Adipocyte (in vitro differentiated cells): ENCODE data around the gene PTPN2.
"Not testable (repeated sequence)": the region's sequence is repeated elsewhere in the genome, so short reads cannot be mapped to it uniquely, and the experiment has no call there.

Experiments used
- DNase-seq: peaks from one replicate; pipeline ENCODE4 v3.0.0-alpha.2; 2015; ENCODE audit warnings: low read depth
- H3K27me3 ChIP-seq: replicated peaks from 2 replicates; pipeline ENCODE4 v1.7.0; 2013; ENCODE audit warnings: mild to moderate bottlenecking, low read length, moderate library complexity; ENCODE audit not compliant: control insufficient read depth, insufficient read depth
- H3K36me3 ChIP-seq: 2 replicates; pipeline ENCODE4 v1.7.0; 2013; ENCODE audit warnings: low read length, mild to moderate bottlenecking, moderate library complexity; ENCODE audit not compliant: control insufficient read depth, insufficient read depth, severe bottlenecking
- H3K4me1 ChIP-seq: 2 replicates; pipeline ENCODE4 v1.7.0; 2013; ENCODE audit warnings: mild to moderate bottlenecking, low read length, moderate library complexity; ENCODE audit not compliant: control insufficient read depth, insufficient read depth
- H3K4me3 ChIP-seq: 2 replicates; pipeline ENCODE4 v1.7.0; 2013; ENCODE audit warnings: mild to moderate bottlenecking, low read length, moderate library complexity
- H3K9ac ChIP-seq: 2 replicates; pipeline ENCODE4 v1.7.0; 2013; ENCODE audit warnings: mild to moderate bottlenecking, low read length, moderate library complexity
- H3K9me3 ChIP-seq: 2 replicates; pipeline ENCODE4 v1.7.0; 2013; ENCODE audit warnings: mild to moderate bottlenecking, low read length, moderate library complexity; ENCODE audit not compliant: control insufficient read depth

Gene PTPN2

GRCh38 chr18:12769136-12769535 lies 114.9 kb downstream of the PTPN2 start:
- no peak overlapping the region for H3K9ac ChIP-seq
- no peak for DNase-seq
- no peaks in the 10 kb centered on the region for H3K36me3 ChIP-seq
- H3K4me3 ChIP-seq: no peak overlapping the region
- H3K4me1 ChIP-seq: no peaks in the 10 kb centered on the region
- no peaks in the 10 kb centered on the region for H3K27me3 ChIP-seq
- no peaks in the 10 kb centered on the region for H3K9me3 ChIP-seq

- DNase-seq: peak; percentile 42
- no peaks in the 10 kb centered on the region for H3K36me3 ChIP-seq
- H3K9ac ChIP-seq: no peak overlapping the region
- H3K4me1 ChIP-seq: no peaks in the 10 kb centered on the region
- no peaks in the 10 kb centered on the region for H3K9me3 ChIP-seq
- H3K27me3 ChIP-seq: no peaks in the 10 kb centered on the region
- no peak overlapping the region for H3K4me3 ChIP-seq
These were observed 115.4 kb downstream of the PTPN2 start for GRCh38 chr18:12768625-12769024.

GRCh38 chr18:12767580-12768155 lies 116.4 kb downstream of the PTPN2 start:
- Histone ChIP-seq H3K4me1 (no peaks in the 10 kb centered on the region), H3K9ac (no peak overlapping the region), H3K9me3 (no peaks in the 10 kb centered on the region), H3K4me3 (no peak overlapping the region), H3K27me3 (no peaks in the 10 kb centered on the region), H3K36me3 (no peaks in the 10 kb centered on the region)
- no peak for DNase-seq

- no peak for DNase-seq
- Histone ChIP-seq H3K9ac (no peak overlapping the region), H3K9me3 (no peaks in the 10 kb centered on the region), H3K4me3 (no peak overlapping the region), H3K36me3 (no peaks in the 10 kb centered on the region), H3K27me3 (no peaks in the 10 kb centered on the region), H3K4me1 (no peaks in the 10 kb centered on the region)
These were observed 117.0 kb downstream of the PTPN2 start for GRCh38 chr18:12766986-12767433.

GRCh38 chr18:12765586-12765985 lies 118.5 kb downstream of the PTPN2 start:
- H3K4me3 ChIP-seq: no peak overlapping the region
- no peaks in the 10 kb centered on the region for H3K9me3 ChIP-seq
- H3K9ac ChIP-seq: no peak overlapping the region
- H3K27me3 ChIP-seq: peaks cover 4% of the 10 kb centered on the region
- H3K36me3 ChIP-seq: no peaks in the 10 kb centered on the region
- no peaks in the 10 kb centered on the region for H3K4me1 ChIP-seq
- DNase-seq: no peak

GRCh38 chr18:12765126-12765525 lies 118.9 kb downstream of the PTPN2 start:
- no peak for DNase-seq
- Histone ChIP-seq H3K4me3 (no peak overlapping the region), H3K27me3 (peaks cover 4% of the 10 kb centered on the region), H3K36me3 (no peaks in the 10 kb centered on the region), H3K9me3 (no peaks in the 10 kb centered on the region), H3K4me1 (no peaks in the 10 kb centered on the region), H3K9ac (no peak overlapping the region)

- not testable (repeated sequence) for H3K36me3 ChIP-seq, DNase-seq, H3K27me3 ChIP-seq, H3K9me3 ChIP-seq, H3K4me3 ChIP-seq, H3K4me1 ChIP-seq, H3K9ac ChIP-seq
These were observed 125.5 kb downstream of the PTPN2 start for GRCh38 chr18:12758566-12758965.

GRCh38 chr18:12756619-12757239 lies 127.3 kb downstream of the PTPN2 start:
- H3K4me1 ChIP-seq, H3K36me3 ChIP-seq, H3K4me3 ChIP-seq, H3K9ac ChIP-seq, DNase-seq, H3K9me3 ChIP-seq, H3K27me3 ChIP-seq: not testable (repeated sequence)

- not testable (repeated sequence) for H3K27me3 ChIP-seq, H3K9me3 ChIP-seq, H3K4me1 ChIP-seq, DNase-seq, H3K36me3 ChIP-seq, H3K9ac ChIP-seq, H3K4me3 ChIP-seq
These were observed 128.4 kb downstream of the PTPN2 start for GRCh38 chr18:12755606-12756005.

- no peaks in the 10 kb centered on the region for H3K36me3 ChIP-seq
- H3K4me1 ChIP-seq: peaks cover 4% of the 10 kb centered on the region
- H3K9ac ChIP-seq: no peak overlapping the region
- DNase-seq: no peak
- H3K27me3 ChIP-seq: no peaks in the 10 kb centered on the region
- H3K9me3 ChIP-seq: no peaks in the 10 kb centered on the region
- no peak overlapping the region for H3K4me3 ChIP-seq
These were observed 129.5 kb downstream of the PTPN2 start for GRCh38 chr18:12754511-12754910.

- no peaks in the 10 kb centered on the region for H3K27me3 ChIP-seq
- no peak overlapping the region for H3K9ac ChIP-seq
- no peaks in the 10 kb centered on the region for H3K9me3 ChIP-seq
- no peaks in the 10 kb centered on the region for H3K36me3 ChIP-seq
- no peak overlapping the region for H3K4me3 ChIP-seq
- DNase-seq: no peak
- peaks cover 17% of the 10 kb centered on the region for H3K4me1 ChIP-seq
These were observed 132.1 kb downstream of the PTPN2 start for GRCh38 chr18:12751891-12752290.

GRCh38 chr18:12751503-12751884 lies 132.5 kb downstream of the PTPN2 start:
- no peaks in the 10 kb centered on the region for H3K27me3 ChIP-seq
- no peak overlapping the region for H3K9ac ChIP-seq
- no peak overlapping the region for H3K4me3 ChIP-seq
- H3K36me3 ChIP-seq: no peaks in the 10 kb centered on the region
- H3K9me3 ChIP-seq: no peaks in the 10 kb centered on the region
- peaks cover 17% of the 10 kb centered on the region for H3K4me1 ChIP-seq
- no peak for DNase-seq
